ENCODE data around the gene UNC5A.

Gene UNC5A

GRCh38 chr5:176861276-176861675 lies 50.9 kb downstream of the UNC5A start:
- no peak for DNase-seq
- TF ChIP-seq CTCF (IDR thresholded peaks at IDR 0.05; ENCODE audit: low read depth, low read length, missing control alignments): no peak
- no peak overlapping the region for H3K27ac ChIP-seq
- in situ Hi-C loops (cut with HindIII; ENCODE audit: low pct_ligation_motif_present, low sequenced_read_pairs): no loop called here
- H3K36me3 ChIP-seq (replicated peaks): no peaks in the 10 kb centered on the region
- no peak overlapping the region for H3K4me3 ChIP-seq (ENCODE audit: low read depth, low read length)
- peaks cover 37% of the 10 kb centered on the region for H3K27me3 ChIP-seq (replicated peaks)

- Histone ChIP-seq H3K36me3 (replicated peaks) (no peaks in the 10 kb centered on the region), H3K27ac (no peak overlapping the region), H3K27me3 (replicated peaks) (peaks cover 49% of the 10 kb centered on the region), H3K4me3 (ENCODE audit: low read depth, low read length) (no peak overlapping the region)
- in situ Hi-C loops (cut with HindIII; ENCODE audit: low pct_ligation_motif_present, low sequenced_read_pairs): no loop called here
- no peak for DNase-seq
- TF ChIP-seq CTCF (IDR thresholded peaks at IDR 0.05; ENCODE audit: low read depth, low read length, missing control alignments): no peak
Observed at GRCh38 chr5:176862330-176862995, 52.1 kb downstream of the UNC5A start.

GRCh38 chr5:176863041-176863764 lies 52.8 kb downstream of the UNC5A start:
- DNase-seq: no peak
- TF ChIP-seq CTCF (IDR thresholded peaks at IDR 0.05; ENCODE audit: low read depth, low read length, missing control alignments): no peak
- Histone ChIP-seq H3K27me3 (replicated peaks) (peaks cover 53% of the 10 kb centered on the region), H3K27ac (no peak overlapping the region), H3K36me3 (replicated peaks) (no peaks in the 10 kb centered on the region), H3K4me3 (ENCODE audit: low read depth, low read length) (no peak overlapping the region)
- in situ Hi-C loops (cut with HindIII; ENCODE audit: low pct_ligation_motif_present, low sequenced_read_pairs): no loop called here

DNA sequence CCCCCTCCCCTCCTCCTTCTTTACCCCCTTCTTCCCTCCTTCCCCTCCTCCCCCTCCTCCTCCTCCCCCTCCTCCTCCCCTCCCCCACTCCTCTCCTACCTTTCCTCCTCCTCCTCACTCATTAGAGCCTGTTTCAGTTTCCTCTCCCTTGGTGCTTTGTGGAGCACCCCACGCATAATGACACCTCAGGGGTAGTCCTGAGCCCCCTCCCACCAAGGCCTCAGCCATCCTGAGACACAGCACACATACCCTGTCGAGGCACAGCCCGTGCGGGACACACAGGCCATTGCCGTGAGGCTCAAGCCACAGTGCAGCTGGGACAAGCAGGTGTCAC lies 53.4 kb downstream of the UNC5A start:
- Histone ChIP-seq H3K36me3 (replicated peaks) (no peaks in the 10 kb centered on the region), H3K4me3 (ENCODE audit: low read depth, low read length) (no peak overlapping the region), H3K27ac (no peak overlapping the region), H3K27me3 (replicated peaks) (peaks cover 53% of the 10 kb centered on the region)
- TF ChIP-seq CTCF (IDR thresholded peaks at IDR 0.05; ENCODE audit: low read depth, low read length, missing control alignments): no peak
- no peak for DNase-seq
- in situ Hi-C loops (cut with HindIII; ENCODE audit: low pct_ligation_motif_present, low sequenced_read_pairs): no loop called here

DNA sequence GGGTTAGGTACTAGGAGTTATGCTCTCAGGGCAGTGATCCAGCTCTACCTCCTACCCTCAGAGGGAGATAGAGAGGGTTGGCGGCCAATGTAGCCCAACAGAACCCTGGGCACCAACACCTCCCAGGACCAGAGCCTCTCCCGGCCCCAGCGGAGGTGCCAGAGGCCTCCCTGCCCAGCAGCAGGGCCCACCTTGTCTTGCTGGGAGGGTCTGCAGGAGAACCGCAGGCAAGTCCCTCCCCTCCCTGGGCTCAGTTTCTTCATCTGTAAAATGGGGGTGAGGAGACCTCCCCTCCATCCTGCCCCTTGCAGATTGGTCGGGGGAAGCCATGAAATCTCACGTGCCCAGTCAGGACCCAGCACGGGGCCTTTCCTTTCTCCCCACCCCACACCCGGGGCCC lies 54.4 kb downstream of the UNC5A start:
- DNase-seq: no peak
- peaks cover 53% of the 10 kb centered on the region for H3K27me3 ChIP-seq (replicated peaks)
- no peak for TF ChIP-seq CTCF (IDR thresholded peaks at IDR 0.05; ENCODE audit: low read depth, low read length, missing control alignments)
- H3K27ac ChIP-seq: no peak overlapping the region
- in situ Hi-C loops (cut with HindIII; ENCODE audit: low pct_ligation_motif_present, low sequenced_read_pairs): no loop called here
- no peaks in the 10 kb centered on the region for H3K36me3 ChIP-seq (replicated peaks)
- H3K4me3 ChIP-seq (ENCODE audit: low read depth, low read length): no peak overlapping the region
